Central memory CD4-positive, alpha-beta T cell (primary cell): ENCODE measurements around the gene BOK.
"Not testable (repeated sequence)": the region's sequence is repeated elsewhere in the genome, so short reads cannot be mapped to it uniquely, and the experiment has no call there.

ENCODE experiments used
- DNase-seq: peaks from one replicate; pipeline ENCODE4 v3.0.0; 2022
- total RNA-seq, 3 experiments: gene quantifications; one replicate each; lab custom pipeline; 2026; lab: John Stamatoyannopoulos, UW

The BOK gene, protein sequence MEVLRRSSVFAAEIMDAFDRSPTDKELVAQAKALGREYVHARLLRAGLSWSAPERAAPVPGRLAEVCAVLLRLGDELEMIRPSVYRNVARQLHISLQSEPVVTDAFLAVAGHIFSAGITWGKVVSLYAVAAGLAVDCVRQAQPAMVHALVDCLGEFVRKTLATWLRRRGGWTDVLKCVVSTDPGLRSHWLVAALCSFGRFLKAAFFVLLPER
- 0 to 0.21 (median 0.05) reads per million in 3 experiments for total RNA-seq

DNA sequence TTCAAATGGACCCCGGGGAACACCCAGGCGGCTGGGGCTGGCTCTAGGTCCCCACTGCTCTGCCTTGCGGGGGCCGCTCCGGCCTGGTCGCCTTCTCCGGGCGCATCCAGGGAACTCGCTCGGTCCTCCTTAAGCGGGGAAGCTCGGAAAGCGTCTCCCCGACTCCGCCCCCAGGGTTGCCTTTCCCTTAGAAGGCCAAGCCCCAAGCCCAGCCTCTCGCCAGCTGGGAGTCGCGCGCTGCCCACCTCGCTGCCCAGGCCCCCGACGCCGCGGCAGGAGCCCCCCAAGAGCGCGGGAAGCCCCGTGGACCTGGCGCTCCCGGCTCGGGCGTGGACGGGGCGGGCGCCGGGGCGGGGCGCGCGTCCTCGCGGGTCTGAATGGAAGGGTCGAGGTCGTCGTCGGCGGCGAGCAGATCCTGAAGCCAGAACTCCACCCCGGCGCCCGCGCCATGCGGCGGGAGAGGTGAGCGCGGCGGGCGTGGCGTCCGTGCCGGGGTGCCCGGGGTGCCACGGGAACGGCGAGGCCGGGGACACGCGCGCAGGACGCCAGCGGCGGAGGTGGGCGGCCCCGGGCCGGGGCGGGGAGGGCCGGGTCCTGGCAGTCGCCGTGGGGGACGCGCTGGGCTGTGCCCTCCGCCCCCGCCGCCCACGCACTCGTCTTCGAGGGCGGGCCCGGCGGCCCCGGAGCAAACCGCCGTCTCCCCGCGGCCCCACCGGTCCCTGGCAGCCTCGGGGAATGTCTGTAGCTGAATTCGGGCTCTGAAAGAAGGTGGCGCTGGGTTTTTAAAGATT, at the start of gene BOK:
Gene BOK, plus strand, starts transcription at position 214 of the 791 bp plus-strand sequence. CDS start 739 bp downstream, outside the sequence.
- DNase-seq: no peak

DNA sequence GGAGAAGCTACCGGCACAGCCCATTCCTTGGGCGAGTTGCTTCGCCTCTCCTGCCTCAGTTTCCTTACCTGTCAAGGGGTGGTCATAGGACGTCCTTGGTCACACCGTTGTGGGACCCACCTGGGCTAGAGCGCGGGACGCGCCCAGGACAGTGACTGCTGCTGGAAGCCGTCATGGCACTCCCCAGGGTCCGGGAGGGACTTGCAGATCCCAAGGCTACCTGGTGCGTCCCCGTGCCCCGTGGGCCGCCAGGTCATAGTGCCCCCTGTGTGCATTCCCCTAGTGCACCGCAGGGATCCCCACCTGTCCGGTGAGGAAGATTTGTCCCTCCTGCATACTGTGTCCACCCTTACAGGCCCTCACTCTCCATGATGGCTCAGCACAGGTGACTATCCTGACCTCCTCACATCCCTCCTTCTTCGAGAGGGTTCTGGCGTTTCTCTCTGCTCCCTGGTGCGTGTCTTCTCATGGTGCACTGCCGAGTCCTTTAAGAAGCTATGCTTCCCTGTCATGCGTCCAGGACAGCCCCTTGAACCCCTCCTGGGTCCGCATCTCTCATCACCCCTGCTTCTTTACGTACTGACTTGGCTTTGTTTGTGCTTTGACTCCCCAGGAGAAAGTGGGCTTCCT, 49.3 kb upstream of the BOK start:
- DNase-seq: no peak

DNA sequence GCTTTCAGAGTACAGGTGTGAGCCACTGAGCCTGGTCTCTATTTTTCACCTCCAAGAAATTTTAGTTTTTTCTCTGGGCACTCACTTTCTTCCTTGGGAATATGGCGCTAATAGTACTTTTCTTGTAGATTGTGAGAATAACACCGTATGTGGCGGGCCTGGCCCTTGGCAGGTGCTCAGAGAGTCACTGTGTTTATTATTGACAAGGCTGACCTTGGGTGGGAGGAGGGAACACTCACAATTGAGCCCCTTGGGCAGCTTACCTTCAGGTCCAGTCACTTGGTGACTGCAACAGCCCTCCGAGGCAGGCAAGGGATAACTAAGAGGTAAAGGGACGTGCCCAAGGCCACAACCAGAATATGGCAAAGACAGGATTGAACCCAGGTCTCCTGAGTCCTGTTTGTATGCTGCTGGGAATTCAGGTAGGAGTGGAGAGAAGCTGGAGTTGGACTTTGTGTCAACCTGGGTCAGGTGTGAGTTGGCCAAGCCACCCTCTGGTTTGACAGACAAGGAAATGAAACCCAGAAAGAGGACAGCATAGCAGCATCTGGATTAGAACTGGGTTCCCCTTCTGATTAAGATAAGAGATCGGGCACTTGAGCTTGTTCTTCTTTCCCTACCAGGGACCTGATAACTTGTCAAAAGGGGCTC, 47.3 kb upstream of the BOK start:
- no peak for DNase-seq

DNA sequence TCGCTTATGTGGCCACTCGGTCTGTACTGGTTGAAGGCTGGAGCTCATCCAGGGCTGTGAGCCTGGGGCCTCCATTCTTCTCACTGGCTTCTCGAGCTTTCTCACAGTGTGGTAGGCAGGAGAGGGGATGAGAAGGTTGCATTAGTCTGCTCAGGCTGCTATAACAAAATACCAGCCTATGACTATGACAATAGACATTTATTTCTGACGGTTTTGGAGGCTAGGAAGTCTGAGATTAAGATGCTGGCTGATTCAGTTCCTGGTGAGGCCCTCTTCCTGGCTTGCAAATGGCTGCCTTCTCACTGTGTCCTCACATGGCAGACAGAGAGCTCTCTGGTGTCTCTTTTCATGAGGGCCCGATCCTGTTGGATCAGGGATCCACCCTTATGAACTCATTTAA, 44.0 kb upstream of the BOK start:
- no peak for DNase-seq

DNA sequence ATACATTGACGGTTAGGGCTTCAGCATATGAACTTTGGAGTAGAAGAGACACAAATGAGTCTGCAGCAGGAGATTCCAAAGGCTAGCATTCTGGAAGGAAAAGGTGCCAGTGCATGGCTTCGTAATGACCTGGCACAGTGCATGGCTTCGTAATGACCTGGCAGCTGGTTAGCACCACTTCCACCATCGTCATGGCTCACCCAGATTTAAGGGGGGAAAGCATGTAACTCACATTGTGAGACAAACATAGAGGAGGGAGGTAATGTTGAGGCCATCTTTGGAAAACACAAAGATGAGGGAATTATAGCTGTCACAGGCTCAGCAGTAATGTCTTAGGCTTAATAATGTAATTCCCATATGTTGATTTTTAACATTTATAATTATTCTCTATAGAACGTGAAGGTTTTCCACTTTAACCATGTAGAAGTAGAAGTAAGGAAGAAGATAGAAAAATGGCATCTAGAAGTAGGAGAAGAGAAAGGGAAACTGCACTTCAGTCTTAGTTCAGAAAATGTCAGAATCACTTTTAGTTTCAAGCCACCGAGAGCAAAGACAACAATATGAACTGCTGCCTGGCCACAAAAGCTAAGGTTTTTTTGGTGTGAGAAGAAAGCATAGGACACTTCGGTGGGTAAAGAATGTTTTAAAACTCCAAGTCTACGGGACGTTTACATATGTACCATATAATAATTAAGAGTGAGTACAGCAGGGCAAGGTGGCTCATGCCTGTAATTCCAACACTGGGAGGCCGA, 43.4 kb upstream of the BOK start:
- DNase-seq: no peak

DNA sequence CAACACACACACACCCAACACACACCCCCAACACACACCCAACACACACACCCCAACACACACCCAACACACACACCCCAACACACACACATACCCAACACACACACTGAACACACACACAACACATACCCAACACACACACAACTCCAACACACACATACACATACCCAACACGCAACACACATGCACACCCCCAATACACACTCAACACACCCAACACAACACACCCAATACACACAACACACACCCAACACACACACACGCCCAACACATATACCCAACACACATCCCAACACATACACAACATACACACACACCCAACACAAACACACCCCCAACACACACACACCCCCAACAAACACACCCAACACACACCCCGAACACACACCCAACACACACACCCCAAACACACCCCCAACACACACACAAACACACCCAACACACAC, 42.0 kb upstream of the BOK start:
- DNase-seq: no peak

DNA sequence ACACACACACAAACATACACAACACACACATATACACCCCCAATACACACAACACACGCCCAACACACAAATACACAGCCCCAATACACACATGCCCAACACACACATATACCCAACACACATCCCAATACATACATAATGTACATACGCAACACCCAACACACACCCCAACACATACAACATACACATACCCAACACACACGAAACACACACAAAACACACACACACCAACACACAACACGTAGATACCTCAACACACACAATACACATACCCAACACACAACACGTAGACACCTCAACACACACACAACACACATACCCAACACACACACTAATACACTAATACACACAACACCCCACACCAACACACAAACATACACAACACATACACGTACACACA, 41.2 kb upstream of the BOK start:
- DNase-seq: no peak

DNA sequence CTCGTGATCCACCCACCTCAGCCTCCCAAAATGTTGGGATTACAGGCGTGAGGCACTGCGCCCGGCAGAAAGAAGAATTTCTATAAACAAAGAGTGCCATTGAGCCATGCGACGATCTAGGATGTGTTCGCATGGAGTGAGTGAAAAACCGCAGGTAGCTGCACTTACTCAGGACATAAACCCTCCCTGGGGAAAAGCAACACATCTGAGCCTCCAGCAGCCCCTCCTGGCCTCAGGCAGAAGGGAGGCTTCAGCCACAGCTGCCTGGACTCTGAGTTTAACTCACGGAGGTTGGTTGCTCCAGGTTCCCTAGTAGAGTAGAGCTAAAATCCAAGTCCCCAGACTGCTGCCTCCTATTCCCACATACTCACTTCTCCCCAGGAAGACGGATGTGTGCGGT, 38.9 kb upstream of the BOK start:
- no peak for DNase-seq

DNA sequence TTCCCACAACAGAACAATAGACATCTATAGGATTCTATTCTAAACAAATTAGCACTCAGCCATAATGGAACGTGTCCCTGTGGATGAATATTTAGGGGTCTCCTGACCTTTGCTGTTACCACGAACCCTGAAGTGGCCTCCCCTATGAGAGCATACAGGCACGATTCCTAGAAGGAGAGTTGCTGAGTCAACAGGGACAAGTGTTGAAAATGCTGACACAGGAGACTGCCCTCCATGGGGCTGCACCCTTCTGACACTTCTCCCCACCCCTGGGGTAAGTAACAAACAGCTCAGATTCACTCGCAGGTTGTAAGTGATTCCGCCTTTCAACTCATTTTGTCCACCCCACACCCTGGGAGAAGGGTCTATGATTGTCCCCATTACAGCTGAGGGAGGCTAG, 36.1 kb upstream of the BOK start:
- DNase-seq: no peak

DNA sequence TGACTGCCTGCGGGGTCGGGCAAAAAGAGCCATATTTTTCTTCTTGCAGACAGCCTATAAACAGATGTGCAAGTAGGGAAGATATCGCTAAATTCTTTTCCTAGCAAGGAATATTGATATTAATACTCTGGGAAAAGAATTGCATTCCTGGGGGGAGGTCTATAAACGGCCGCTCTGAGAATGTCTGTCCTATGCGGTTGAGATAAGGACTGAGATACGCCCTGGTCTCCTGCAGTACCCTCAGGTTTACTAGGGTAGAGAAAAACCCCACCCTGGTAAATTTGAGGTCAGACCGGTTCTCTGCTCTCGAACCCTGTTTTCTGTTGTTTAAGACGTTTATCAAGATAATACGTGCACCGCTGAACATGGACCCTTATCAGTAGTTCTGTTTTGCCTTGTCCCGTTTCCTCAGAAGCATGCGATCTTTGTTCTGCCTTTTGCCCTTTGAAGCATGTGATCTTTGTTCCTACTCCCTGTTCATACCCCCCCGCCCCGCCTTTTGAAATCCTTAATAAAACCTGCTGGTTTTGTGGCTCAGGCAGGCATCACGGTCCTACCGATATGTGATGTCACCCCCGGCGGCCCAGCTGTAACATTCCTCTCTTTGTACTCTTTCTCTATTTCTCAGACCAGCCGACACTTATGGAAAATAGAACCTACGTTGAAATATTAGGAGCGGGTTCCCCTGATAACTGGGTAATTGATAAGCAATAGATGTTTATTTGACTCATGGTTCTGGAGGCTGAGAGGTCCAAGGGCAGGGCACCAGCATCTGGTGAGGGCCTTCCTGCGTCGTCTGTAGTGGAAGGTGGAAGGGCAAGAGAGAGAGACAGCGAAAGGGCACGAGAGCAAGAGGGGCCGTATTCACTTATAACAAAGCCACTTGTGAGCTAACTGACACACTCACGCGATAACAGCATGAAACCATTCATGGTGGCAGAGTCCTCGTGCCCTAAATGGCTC, 32.4 kb upstream of the BOK start:
- DNase-seq: not testable (repeated sequence)

DNA sequence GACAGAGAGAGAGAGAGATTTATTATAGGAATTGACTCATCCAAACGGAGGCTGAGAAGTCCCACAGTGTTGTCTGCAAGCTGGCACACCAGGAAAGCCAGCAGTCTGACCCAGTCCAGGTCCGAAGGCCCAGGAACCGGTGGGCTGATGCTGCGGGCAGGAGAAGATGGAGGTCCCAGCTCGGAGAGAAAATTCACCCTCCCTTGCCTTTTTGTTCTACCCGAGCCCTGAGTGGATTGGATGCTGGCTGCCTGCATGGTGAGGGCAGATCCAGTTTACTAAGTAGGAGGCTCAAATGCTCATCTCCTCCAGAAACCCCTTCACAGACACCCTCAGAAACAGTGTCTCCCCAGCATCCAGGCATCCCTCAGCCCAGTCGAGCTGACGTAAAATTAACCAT, 28.0 kb upstream of the BOK start:
- no peak for DNase-seq

DNA sequence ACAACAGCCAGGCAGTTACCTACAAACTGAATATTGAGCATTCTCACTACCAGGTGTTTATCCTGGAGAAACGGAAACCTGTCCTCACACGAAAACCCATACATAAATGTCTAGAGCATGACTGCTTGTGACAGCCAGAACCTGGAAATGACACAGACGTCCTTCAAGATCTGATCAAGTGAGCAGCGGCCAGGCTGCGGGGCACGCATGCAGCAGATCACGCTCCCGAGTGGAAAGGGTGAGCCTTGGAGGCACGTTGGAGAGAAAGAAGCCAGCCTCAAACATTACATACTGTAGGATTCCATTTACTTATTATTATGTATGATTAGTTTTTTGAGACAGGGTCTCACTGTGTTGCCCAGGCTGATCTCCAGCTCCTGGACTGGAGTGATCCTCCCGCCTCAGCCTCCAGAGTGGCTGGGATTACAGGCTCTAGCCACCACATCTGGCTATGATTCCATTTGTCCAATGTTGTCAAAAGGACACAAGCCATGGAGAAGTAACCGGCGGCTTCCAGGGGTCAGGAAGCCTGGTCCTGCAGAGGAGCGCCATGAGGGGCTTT, 27.3 kb upstream of the BOK start:
- no peak for DNase-seq

DNA sequence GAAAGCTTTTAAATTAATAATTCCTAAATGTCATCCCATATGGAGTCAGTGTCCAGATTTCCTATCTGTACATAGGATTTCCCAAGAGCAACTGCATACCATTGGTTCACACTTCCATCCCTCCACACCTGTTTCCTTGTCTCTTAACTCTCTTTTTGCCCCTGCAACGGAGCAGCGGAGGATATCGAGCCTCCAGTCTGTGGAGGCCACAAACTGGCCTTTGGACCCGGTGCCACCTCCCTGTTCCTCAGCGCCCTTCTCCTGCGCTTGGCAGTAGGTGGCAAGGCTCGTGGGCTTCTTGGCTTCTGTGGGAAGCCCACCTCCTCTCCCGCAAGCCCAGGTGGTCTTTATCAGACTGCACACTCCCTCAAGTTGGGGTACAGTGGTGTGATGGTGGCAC, 26.4 kb upstream of the BOK start:
- no peak for DNase-seq

DNA sequence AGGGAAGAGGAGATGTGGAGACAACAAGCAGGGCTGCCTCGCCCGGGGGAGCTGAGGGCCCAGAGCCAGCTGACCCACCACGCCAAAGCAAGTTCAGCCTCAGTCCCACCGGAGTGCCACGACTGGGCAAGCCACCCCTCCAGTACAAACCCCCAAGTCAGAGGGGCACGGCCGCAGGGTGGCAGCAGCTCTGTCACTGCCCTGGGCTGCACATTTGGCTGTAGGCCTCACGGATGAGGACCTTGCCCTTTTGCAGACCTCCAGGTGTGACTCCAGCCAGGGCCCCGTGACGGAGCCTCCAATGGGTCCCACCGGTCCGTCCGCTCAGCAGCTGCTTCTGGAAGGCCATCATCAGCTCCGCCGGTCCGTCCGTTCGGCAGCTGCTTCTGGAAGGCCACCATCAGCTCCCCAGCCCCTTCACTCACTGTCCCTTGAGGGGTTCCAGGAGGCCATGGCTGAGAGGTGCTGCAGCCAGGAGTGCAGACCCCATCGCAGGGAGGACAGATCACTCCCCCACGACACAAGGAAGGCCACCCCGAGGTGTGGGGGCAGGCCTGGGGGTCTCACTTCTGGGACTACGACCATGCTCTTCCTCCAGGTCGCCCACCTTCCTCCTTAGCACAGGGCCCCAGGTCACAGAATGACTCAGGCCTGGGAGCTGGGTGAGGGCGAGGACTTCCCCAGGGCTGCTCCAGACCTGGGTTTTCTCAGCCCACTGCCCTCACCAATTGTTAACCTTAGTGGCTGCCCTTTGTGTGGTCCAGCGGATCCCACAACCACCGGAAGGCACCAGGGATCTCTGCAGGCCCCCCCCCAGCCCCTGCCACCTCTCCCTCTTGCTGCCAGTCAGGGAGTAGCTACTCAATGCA, 25.6 kb upstream of the BOK start:
- no peak for DNase-seq

DNA sequence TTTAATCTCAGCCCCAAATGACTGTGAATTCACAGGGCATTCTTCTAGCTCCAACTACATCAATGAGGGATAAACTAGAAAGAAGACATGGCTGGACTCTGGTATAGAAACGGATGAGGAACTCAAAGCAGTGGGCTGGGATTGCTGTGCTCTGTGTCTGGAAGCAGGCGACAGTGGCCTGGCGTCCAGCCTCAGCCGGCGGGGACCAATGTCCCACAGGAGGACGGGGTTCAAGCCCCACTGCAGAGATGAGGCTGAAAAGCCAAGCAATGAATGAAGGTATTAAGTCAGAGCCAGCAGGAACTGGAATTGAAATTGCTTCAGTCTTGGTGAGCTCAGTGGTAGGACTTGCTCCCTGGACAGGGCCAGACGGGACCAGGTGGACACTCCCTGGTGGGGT, 24.3 kb upstream of the BOK start:
- DNase-seq: no peak

DNA sequence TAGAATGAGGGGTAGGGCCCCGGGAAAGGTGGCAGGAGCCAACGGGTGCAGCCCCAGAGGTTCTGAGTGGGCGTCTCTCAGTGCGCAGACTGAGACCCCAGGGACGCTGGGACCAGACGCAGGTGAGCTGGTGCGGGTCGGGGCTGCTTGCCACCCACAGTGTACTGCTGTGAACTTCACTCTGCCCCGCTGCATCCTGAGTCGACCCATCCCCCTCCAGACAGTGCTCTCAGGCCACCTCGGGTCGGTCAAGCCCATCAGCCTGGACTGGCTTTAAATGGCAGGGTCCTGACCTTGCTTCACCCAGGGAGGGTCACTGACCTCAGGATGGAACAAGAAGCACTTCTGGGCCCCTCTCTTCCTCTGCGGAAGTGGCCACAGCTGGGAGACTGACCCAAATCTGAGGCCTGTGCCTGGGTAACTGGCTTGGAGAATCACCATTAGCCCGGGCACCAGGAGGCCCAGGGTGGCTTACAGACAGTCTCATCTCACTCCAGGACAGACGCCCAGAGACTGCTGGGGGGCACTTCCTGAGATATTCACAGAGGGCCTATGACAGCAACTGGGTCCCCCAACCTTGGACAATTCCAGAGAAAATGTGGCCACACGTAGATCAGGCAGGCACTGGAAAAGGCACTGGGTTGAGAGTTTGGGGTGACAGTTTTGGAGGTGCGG, 23.7 kb upstream of the BOK start:
- DNase-seq: no peak

DNA sequence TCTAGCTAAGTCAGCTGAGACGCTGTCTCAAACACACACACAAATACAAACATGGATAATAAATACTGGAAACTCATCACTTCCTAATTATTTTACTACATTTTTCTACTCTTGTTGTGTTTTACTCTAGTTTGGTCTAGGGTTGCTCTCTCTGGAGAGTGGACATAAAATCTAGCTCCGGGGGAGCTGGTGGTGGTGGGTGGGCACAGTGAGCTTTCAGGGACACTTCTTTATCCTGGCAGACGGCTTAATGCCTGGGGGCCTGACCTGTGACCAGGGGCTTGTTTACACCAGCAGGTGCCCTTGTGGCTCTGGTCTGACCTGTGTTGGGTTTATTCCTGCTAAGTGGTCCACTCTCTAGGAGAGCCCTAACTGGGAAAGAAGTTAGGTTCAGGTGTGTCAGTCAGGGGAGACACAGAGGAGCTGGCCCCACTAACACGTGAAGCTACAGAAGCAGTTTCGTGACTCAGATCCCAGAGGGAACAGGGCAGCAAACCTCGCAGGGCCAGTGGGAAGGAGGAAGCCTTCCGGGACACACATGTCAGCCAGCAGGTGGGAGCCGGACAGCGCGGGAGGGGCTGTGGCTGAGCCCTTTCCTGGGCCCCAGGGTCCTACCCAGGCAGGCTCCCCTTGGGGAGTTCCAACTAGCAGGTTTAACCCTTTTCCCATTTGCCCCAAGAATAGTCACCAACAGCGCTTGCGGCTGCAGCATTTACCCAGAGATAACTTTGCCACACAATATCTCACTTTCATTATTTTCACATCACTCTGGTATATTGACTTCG, 22.5 kb upstream of the BOK start:
- DNase-seq: no peak

DNA sequence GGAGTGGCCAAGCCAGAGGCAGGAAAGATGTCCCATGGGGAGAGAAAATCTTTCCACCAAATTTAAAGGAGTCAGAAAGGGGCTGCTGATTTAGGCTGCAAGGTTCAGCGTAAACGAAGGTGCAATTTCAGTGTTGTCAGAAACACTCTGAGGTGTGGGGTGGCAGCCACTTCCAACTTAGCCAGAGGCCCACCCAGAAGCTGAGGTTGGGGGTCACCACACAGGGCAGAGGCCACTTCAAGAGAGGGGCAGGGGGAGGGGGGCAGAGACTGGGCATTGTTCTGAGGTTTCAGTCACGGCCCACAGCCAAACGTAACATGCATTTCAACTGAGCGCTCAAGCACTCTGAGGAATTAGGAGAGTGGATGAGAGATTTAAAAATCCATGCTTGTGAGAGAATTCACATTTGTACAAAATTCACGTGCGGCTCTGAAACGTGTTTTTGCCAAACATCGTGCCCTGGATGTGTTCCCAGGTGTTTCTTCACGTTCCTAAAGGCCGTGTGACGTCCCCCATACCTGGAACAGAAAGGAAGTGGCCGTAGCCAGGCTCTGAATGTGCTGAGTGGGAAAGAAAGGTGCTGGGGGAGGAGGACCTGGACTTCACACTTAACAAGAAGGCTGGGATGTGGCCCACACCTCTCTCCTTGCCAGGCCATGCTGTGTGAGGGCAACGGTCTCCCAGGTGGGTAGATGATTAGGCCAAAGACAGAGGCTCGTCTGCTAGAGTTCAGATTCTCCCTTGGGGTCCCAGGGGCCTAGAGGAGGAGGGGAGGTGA, 19.5 kb upstream of the BOK start:
- DNase-seq: no peak
